HG02763 (cell line): ENCODE data around the gene SERPINA10.
"Not testable (repeated sequence)": the region's sequence is repeated elsewhere in the genome, so short reads cannot be mapped to it uniquely, and the experiment has no call there.

Experiments used
- ATAC-seq: cut with Tn5 transposase; IDR thresholded peaks from one replicate; pipeline ENCODE4 v1.9.1; 2021; ENCODE audit warnings: mild to moderate bottlenecking, moderate library complexity; ENCODE audit not compliant: unreplicated experiment

Gene SERPINA10

DNA sequence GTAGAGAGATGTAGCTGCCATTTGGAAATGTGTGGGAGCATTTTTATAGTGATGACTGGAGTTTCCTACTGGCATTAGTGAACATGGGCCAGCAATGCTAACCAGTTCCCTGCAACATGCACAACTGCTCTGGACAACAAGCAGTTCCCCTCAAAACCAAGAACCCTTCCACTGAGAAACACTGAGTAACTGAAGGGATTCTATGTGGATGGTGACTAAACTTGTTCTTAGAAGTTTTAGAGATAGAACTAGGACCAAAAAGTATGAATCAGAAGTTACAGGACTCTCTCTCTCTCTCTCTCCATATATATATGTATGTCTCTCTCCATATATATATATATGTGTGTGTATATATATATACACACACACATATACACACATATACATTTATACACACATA, 7.9 kb downstream of the SERPINA10 start:
- no peak for ATAC-seq

DNA sequence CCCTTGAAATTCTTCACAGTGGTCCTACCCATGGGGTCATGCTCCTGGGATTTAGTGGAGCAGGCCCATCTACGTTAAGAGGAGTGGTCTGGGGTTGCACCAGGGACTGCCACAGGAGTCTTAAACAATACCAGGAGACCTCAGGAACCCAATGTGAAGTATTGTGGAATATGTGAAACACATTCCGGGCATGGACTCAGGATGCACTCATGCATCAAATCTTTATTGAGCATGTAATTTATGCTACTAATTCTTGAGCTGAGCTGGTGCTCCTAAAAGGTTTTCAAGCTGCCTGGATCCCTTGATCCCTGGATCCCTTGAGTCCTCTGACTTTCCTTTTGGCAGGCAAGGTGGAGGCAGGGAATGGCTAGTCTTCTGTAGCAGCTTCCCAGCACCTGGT, 8.8 kb downstream of the SERPINA10 start:
- no peak for ATAC-seq

DNA sequence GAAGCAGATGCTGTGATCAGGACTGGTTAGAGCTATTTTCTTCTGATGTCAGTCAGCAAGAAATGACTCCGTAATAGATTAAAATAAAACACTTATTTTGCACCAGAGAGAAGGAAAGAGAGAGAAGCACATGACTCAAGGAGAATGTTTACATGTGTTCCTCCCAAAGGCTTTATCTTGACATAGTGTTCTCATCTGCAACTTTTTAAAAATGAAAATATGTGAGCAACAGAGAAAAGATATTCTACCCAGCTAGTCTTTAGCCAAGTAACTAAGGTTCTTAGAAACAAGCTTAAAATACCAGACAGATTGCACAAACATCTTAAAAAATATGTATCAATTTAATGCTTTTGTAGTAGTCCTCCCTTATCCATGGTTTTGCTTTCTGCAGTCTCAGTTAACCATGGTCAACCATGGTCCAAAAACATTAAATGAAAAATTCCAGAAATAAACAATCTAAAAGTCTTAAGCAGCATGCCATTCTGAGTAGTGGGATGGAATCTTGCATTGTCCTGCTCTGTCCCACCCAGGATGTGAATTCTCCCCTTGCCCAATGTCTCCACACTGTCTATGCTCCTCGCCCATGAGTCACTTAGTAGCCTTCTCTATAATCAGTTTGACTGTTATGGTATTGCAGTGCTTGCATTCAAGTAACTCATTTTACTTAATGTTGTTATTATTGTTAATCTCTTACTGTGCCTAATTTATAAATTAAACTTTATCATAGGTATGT, 9.9 kb downstream of the SERPINA10 start:
- ATAC-seq, result no peak

DNA sequence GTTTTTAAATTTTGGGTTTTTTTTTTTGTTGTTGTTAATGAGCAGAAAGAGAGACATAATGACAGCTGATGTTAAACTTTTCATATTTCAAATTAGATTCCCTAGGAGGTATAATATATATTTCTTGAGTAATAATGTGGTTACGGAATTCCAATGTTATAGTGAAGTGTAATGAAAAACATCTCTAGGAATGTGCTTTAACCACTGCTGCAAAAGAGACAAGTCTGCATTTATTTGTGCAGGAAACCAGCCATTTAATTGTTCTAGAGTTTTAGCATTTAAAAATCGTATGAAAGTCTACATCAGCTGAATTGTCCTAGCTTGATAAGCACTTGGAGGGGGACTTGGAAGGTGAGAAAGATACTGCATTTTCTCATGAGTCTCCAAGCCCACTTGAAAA, 14.3 kb downstream of the SERPINA10 start:
- ATAC-seq, result no peak

DNA sequence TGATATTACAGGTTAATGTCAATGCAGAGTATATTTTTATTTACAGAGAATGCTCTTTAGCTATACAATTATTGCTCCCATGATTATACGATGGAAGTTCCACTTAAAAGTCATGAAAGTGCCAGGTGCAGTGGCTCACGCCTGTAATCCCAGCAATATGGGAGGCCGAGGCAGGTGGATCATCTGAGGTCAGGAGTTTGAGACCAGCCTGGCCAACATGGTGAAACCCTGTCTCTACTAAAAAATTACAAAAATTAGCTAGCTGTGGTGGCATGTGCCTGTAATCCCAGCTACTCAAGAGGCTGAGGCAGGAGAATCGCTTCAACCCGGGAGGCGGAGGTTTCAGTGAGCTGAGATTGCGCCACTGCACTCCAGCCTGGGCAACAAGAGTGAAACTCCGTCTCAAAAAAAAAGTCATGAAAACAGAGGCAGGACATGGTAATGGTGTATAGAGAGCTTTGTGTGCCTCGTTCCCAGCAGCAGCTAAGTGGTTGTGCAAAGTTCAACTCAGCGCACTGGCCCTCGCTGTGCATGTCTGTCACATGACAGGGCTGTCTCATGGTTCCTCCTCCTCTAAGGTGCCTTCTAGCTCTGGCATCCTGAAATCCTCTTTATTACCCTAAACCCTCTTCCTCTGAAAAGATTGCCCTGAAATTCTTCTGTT, 16.0 kb downstream of the SERPINA10 start:
- not testable (repeated sequence) for ATAC-seq

DNA sequence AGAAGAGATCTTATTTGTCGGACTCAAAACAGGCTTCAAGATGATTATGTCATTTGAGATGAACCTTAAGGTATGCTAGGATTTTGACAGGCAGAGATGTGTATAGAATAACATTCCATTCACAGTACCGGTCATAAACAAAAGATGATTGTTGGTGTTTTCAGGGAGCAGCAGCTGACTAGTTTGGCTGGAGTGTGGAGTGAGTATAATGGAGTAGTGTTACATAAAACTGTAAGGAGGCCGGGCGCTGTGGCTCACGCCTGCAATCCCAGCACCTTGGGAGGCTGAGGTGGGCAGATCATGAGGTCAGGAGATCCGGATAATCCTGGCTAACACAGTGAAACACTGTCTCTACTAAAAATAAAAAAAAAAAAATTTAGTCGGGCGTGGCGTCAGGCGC, 23.9 kb downstream of the SERPINA10 start:
- ATAC-seq, result no peak

DNA sequence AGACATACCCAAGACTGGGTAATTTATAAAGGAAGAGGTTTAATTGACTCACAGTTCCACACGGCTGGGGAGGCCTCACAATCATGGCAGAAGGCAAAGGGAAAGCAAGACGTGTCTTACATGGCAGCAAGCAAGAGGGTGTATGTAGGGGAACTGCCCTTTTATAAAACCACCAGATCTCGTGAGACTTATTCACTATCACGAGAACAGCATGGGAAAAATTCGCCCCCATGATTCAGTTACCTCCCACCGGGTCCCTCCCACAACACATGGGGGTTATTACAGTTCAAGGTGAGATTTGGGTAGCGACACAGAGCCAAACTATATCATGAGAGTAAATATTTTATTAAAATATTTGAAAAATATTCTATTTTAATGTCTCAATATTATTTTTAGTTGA, 24.5 kb downstream of the SERPINA10 start:
- not testable (repeated sequence) for ATAC-seq

DNA sequence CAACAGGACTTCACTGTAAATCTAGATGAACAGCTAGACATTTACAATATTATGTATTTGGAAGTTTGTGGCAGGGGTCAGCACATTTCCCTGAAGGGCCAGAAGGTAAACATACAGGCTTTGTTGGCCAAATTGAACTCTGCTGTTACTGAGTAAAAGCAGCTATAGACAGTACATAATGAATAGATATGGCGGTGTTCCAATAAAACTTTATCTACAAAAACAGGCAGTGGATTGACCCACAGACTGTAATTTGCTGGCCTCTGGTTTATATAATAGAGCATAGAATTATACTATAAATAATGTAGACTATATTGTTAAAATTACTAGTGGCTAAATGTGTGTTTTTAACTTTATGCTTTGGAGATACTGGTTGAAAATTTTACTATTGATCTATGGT, 25.7 kb downstream of the SERPINA10 start:
- no peak for ATAC-seq

DNA sequence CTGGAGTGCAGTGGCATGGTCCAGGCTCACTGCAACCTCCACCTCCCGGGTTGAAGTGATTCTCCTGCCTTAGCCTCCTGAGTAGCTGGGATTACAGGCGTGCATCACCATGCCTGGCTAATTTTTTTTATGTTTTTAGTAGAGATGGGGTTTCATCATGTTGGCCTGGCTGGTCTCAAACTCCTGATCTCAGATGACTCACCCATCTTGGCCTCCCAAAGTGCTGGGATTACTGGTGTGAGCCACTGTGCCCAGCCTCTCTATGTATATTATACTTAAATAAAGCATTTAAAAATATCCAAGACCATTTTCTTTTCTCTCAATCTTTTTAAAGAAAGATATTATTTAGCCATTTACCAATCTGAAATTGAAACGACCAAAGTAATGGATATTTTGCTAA, 28.9 kb downstream of the SERPINA10 start:
- not testable (repeated sequence) for ATAC-seq

DNA sequence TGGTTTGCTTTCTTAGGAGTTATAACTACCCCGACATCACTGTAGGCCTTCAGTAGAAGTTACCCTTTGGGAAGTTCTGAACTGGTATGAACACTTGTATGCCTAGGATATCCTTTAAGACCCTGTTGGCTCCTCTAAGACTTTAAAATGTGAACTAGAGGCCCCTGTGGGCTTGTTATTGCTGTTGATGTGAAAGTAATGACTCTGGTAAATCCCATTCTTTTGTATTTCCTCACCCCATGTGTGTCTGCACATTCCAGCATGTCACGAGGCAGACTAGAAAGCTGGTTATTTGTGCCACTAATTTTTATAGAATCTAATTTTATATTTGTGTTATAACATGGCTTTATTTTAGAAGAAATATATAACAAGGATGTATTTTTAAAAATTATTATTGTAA, 48.9 kb downstream of the SERPINA10 start:
- ATAC-seq, result no peak

DNA sequence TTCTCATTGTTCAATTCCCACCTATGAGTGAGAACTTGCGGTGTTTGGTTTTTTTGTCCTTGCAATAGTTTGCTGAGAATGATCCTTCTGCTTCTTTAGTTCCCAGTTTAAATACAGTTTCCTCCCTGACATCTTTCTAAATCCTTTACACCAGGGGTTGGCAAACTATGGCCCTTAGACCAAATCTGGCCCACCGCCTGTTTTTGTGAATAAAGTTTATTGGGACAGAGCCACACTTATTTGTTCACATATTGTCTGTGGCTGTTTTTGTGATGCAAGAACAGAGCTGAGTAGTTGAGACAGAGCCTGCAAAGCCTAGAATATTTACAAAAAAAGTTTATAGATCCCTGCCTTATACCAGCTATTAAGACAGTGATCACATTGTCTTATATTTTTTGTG, 53.7 kb downstream of the SERPINA10 start:
- no peak for ATAC-seq

DNA sequence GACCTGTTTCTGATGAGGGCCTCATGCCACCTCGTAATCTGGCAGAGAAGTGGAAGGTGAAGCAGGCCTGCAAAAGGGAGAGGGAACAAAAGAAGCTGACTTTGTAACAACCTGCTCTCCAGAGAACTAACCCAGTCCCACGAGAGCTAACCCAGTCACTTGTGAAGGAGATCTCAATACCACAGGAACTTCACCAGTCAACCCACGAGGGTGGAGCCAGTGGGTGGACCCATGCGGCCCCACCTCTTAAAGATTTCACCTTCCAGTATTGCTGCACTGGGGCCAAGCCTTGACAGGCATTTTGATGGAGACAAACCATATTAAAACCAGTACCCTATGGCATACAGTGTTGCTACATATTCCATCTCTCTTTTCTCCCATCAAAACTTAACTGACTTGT, 55.1 kb downstream of the SERPINA10 start:
- ATAC-seq, result no peak

DNA sequence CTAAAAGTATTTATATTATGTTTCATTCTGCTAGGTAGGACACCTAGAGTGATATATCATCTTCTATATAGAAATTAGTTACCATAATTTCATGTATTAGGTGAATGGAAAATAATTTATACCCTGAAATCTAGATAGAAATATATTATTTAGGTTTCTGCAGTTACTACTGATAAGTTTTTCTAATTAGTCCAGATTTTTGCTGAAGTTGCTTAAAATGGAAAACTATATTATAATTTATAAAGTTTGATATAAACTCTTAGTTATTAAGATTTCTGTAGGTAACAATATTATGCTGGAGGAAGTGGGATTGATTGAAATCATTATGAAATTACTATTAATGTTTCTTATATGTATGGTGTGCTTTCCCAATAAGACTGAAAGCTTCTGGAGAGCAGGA, 56.0 kb downstream of the SERPINA10 start:
- ATAC-seq, result no peak
